Suprapubic skin (tissue), 3 donors: ENCODE measurements around the gene SLC5A4.

Experiments
- CTCF ChIP-seq, 2 donors: fragments of 200-600 bp in 1 of 2; fragments of 450-650 bp in 1 of 2; sonication (generic) in 1 of 2; IDR thresholded peaks; one replicate each; pipeline ENCODE4 v1.5.1; 2016 to 2019; ENCODE audit warnings: antibody characterized with exemption in 2 of 2, mild to moderate bottlenecking in 1 of 2, moderate library complexity in 1 of 2
- POLR2A ChIP-seq, 2 donors: fragments of 450-650 bp; IDR thresholded peaks; one replicate each; pipeline ENCODE4 v1.6.1; 2017; ENCODE audit warnings: antibody characterized with exemption in 2 of 2, mild to moderate bottlenecking in 2 of 2, moderate library complexity in 2 of 2

GRCh38 chr22:32203181-32204039, 51.7 kb downstream of the SLC5A4 start:
- no peak for TF ChIP-seq CTCF (IDR thresholded peaks at IDR 0.05)
- TF ChIP-seq POLR2A (IDR thresholded peaks at IDR 0.05) = no peak
